Neutrophil (primary cell): Measurements from ENCODE around the gene PLA2G12A.

ENCODE experiments used
- H3K27ac ChIP-seq: fragments of 200-600 bp; sonication (generic); 2 replicates; pipeline ENCODE4 v1.5.1; 2016; ENCODE audit warnings: mild to moderate bottlenecking, moderate library complexity
- H3K27me3 ChIP-seq: fragments of 200-600 bp; sonication (generic); 2 replicates; pipeline ENCODE4 v1.6.0; 2016; ENCODE audit warnings: mild to moderate bottlenecking
- H3K36me3 ChIP-seq: fragments of 200-600 bp; sonication (generic); 2 replicates; pipeline ENCODE4 v1.5.1; 2017
- H3K4me1 ChIP-seq, 2 experiments: fragments of 200-600 bp in 1 of 2; sonication (generic) in 1 of 2; 1 replicate in 1 of 2; 2 replicates in 1 of 2; pipeline versions ENCODE4 v1.5.1 to v1.6.1; 2013 to 2016; ENCODE audit warnings: low read depth in 1 of 2, low read length in 1 of 2, mild to moderate bottlenecking in 1 of 2, moderate library complexity in 1 of 2; ENCODE audit not compliant: control insufficient read depth in 1 of 2, insufficient read depth in 1 of 2
- H3K4me3 ChIP-seq, 2 experiments: fragments of 200-600 bp in 1 of 2; sonication (generic) in 1 of 2; 1 replicate in 1 of 2; 2 replicates in 1 of 2; pipeline ENCODE4 v1.5.1; 2013 to 2016; ENCODE audit warnings: low read depth in 1 of 2, low read length in 1 of 2, mild to moderate bottlenecking in 1 of 2, moderate library complexity in 1 of 2
- H3K9me3 ChIP-seq: fragments of 200-600 bp; sonication (generic); 2 replicates; pipeline ENCODE4 v1.5.1; 2016
- TF ChIP-seq, protein P1 (sequence below): fragments of 200-600 bp; sonication (generic); IDR thresholded peaks from 2 replicates; pipeline ENCODE4 v1.5.1; 2016; ENCODE audit warnings: antibody characterized with exemption

Gene PLA2G12A

DNA sequence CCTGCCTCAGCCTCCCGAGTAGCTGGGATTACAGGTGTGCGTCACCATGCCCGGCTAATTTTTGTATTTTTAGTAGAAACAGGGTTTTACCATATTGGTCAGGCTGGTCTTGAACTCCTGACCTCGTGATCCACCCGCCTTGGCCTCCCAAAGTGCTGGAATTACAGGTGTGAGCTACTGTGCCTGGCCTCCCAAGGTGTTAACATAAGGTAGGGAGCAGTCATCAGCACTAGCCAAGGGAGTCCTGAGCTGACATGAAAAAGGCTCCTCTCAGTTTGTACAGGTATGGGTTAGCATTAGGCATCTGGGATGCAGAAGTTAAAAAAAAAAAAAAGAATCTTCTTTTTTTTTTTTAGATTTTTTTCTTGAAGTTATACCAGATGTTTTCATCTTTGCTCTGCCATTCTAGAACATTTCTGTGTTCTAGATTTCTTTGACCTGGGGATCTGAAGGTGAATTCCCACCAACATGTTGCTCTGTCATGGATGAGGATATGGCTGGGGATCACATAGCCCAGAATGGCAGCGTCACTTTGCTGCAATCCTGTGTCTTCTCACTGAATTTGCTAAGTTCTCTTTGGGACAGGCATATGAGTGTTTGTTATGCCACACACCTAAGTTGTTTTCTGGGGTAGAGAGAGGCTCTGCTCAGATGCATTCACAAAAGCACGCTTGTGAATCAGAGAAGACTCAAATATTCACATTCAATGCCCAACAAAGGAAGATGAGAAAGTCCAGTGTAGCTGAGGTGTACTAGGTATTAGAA is 24.4 kb upstream of the PLA2G12A start:
- Histone ChIP-seq H3K4me1 (no peaks in the 10 kb centered on the region), H3K27me3 (no peaks in the 10 kb centered on the region), H3K27ac (no peak overlapping the region), H3K4me3 (no peak overlapping the region), H3K36me3 (no peaks in the 10 kb centered on the region), H3K9me3 (no peaks in the 10 kb centered on the region)
- TF ChIP-seq, protein P1, sequence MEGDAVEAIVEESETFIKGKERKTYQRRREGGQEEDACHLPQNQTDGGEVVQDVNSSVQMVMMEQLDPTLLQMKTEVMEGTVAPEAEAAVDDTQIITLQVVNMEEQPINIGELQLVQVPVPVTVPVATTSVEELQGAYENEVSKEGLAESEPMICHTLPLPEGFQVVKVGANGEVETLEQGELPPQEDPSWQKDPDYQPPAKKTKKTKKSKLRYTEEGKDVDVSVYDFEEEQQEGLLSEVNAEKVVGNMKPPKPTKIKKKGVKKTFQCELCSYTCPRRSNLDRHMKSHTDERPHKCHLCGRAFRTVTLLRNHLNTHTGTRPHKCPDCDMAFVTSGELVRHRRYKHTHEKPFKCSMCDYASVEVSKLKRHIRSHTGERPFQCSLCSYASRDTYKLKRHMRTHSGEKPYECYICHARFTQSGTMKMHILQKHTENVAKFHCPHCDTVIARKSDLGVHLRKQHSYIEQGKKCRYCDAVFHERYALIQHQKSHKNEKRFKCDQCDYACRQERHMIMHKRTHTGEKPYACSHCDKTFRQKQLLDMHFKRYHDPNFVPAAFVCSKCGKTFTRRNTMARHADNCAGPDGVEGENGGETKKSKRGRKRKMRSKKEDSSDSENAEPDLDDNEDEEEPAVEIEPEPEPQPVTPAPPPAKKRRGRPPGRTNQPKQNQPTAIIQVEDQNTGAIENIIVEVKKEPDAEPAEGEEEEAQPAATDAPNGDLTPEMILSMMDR, result no peak

DNA sequence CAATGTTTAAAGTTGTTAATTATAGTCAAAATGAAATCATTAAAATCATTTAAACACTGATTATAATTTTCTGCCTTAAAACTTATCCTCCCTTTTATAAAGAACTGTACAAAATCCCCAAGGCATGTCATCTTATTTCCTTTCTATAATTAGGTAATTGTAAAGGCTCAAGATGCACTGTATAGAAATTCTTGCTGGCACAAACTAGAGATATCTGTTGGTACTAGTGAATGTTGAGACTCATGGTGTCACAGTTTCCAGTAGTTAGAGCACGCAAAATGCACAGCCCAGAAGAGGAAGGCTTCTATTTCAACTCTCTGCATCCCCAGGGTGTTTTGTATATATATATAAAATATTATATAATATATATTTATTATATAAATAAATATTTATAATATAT is 22.7 kb upstream of the PLA2G12A start:
- no peaks in the 10 kb centered on the region for H3K9me3 ChIP-seq
- no peak overlapping the region for H3K4me3 ChIP-seq
- TF ChIP-seq, protein P1, result no peak
- H3K27me3 ChIP-seq, result no peaks in the 10 kb centered on the region
- H3K4me1 ChIP-seq, result no peaks in the 10 kb centered on the region
- no peak overlapping the region for H3K27ac ChIP-seq
- H3K36me3 ChIP-seq, result no peaks in the 10 kb centered on the region

DNA sequence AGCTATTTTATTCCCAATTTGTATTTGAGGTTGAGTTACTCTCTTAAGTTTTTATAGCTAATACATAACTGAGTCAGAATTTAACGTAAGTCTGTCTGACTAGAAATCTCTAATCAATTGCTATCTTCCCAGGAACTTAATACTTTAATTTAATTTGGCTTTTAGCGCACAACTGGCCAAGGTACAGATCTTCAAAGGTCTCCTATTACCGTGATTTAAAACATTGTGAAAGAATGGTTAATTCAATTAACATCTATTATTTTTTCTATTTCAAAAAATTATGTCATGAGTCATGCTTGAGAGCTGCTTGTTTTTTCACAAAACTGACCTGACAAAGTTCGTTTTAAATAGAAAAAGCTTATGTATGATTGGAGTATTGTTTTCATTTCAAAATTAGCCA is 22.0 kb upstream of the PLA2G12A start:
- no peaks in the 10 kb centered on the region for H3K27me3 ChIP-seq
- no peaks in the 10 kb centered on the region for H3K4me1 ChIP-seq
- no peaks in the 10 kb centered on the region for H3K36me3 ChIP-seq
- TF ChIP-seq, protein P1, result no peak
- no peak overlapping the region for H3K4me3 ChIP-seq
- no peaks in the 10 kb centered on the region for H3K9me3 ChIP-seq
- H3K27ac ChIP-seq, result no peak overlapping the region

DNA sequence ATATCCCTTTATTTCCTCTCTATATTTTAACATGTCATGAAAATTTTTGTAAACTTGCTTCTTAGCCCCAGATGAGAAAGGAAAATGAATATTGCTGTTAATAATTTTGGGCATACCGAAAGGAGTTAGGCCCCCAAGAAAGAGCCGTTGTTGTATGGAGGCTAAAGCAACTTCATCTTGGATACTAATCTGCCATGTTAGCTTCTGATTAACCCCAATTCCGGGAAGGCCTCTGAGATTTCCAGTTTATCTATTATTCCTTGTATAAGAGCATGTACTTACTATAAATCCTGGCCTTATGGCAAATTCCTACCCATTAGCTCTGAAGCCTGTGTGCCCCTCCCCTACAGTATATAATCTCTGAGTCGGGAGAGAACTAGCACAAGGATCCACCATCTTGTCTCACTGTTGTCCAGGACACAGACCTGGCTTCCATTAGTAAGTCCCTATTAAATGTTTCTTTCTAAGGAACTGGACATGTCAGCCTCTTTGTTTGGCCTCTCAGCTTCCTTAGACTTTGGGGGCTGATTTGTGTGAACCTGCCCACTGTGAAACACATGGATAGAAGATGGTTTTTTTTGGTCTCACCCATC is 20.9 kb upstream of the PLA2G12A start:
- no peaks in the 10 kb centered on the region for H3K36me3 ChIP-seq
- no peaks in the 10 kb centered on the region for H3K27me3 ChIP-seq
- H3K4me3 ChIP-seq, result no peak overlapping the region
- no peaks in the 10 kb centered on the region for H3K4me1 ChIP-seq
- H3K27ac ChIP-seq, result no peak overlapping the region
- no peaks in the 10 kb centered on the region for H3K9me3 ChIP-seq
- TF ChIP-seq, protein P1, result no peak

DNA sequence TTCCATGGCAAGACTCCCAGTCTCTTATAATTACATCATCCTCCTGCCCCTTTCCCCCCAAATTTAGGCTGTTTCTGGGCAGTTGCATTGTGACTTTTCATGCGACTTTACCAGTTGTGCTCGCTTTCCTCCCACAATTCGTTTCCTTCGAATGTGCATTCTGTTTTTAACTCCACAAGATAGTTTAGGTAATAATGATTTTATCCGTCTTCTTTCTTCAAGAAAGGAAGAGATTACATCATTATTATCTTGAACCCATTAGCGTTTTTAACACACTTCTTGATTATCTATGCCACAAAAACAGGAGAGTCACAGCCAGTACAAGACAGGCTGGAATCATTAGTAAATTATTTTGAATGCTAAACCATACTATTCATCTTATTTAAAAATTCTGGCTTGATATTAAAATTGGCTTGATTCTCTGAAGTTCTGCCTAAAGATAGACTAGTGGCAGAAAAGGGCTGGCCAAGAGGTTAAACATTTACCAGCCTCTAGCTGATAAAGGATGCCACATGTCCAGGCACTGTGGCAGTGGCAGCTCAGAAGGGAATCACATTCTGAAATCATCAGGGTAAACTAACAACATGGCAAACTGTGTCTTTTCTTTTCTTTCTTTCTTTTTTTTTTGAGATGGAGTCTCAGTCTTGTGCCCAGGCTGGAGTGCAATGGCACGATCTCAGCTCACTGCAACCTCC is 19.7 kb upstream of the PLA2G12A start:
- Histone ChIP-seq H3K27ac (no peak overlapping the region), H3K27me3 (no peaks in the 10 kb centered on the region), H3K4me3 (no peak overlapping the region), H3K4me1 (no peaks in the 10 kb centered on the region), H3K9me3 (no peaks in the 10 kb centered on the region), H3K36me3 (no peaks in the 10 kb centered on the region)
- TF ChIP-seq, protein P1, result no peak
